ENCODE results near the gene RGS7.

The RGS7 gene

DNA sequence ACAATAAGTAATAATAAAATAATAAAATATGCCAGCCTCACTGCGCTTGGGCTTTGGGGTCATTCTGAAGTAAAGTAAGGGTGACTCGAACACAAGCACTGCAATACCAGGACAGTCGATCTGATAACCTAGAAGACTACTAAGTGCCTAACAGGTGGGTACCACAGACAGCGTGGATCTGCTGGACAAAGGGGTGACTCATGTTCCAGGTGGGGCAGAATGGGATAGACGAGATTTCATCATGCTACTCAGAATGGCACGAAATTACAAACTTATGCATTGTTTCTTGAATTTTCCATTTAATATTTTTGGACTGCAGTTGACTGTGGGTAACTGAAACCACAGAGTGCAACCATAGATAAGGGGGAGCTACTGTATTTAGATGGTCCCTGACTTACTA, 523.9 kb downstream of the RGS7 start:
- TF ChIP-seq EZH2phosphoT487 (IDR thresholded peaks at IDR 0.05; ENCODE audit: low read depth): no peak
- TF ChIP-seq, protein P1, sequence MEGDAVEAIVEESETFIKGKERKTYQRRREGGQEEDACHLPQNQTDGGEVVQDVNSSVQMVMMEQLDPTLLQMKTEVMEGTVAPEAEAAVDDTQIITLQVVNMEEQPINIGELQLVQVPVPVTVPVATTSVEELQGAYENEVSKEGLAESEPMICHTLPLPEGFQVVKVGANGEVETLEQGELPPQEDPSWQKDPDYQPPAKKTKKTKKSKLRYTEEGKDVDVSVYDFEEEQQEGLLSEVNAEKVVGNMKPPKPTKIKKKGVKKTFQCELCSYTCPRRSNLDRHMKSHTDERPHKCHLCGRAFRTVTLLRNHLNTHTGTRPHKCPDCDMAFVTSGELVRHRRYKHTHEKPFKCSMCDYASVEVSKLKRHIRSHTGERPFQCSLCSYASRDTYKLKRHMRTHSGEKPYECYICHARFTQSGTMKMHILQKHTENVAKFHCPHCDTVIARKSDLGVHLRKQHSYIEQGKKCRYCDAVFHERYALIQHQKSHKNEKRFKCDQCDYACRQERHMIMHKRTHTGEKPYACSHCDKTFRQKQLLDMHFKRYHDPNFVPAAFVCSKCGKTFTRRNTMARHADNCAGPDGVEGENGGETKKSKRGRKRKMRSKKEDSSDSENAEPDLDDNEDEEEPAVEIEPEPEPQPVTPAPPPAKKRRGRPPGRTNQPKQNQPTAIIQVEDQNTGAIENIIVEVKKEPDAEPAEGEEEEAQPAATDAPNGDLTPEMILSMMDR (IDR thresholded peaks at IDR 0.05; ENCODE audit: low read depth, low read length): no peak
- Histone ChIP-seq H3K9ac (ENCODE audit: low read length) (no peak overlapping the region), H3K9me3 (ENCODE audit: insufficient read depth, low read length) (no peaks in the 10 kb centered on the region), H3K79me2 (ENCODE audit: low read length) (no peaks in the 10 kb centered on the region), H3K36me3 (replicated peaks; ENCODE audit: low read depth, low read length) (no peaks in the 10 kb centered on the region), H2AFZ (ENCODE audit: low read depth, low read length) (no peak overlapping the region), H3K27me3 (ENCODE audit: low read depth, low read length) (peaks cover 17% of the 10 kb centered on the region), H3K4me3 (ENCODE audit: low read length) (no peak overlapping the region), H3K4me1 (ENCODE audit: low read length) (no peaks in the 10 kb centered on the region), H4K20me1 (ENCODE audit: insufficient read depth, low read length) (no peaks in the 10 kb centered on the region), H3K27ac (ENCODE audit: low read length) (no peak overlapping the region), H3K4me2 (ENCODE audit: low read length) (no peak overlapping the region)

DNA sequence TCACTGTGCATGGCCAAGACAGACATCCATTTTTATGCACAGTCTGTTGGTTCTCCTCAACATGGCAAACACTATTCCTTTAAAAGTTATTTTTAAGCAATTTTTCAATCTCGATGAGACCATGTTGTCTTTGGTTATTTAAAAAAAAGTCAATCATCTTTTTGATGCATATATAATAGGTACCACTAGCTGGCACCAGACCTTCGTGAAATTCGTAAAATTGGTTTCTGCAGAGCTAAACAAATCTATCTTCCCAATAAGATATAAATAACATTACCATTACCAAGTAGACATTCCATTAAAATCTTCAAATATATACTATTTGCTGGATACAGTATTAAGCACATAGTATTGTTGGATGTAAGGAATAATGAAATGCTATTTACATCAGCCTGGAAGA, 525.1 kb downstream of the RGS7 start:
- Histone ChIP-seq H3K4me1 (ENCODE audit: low read length) (no peaks in the 10 kb centered on the region), H3K4me2 (ENCODE audit: low read length) (no peak overlapping the region), H3K27ac (ENCODE audit: low read length) (no peak overlapping the region), H4K20me1 (ENCODE audit: insufficient read depth, low read length) (no peaks in the 10 kb centered on the region), H3K27me3 (ENCODE audit: low read depth, low read length) (peaks cover 17% of the 10 kb centered on the region), H3K79me2 (ENCODE audit: low read length) (no peaks in the 10 kb centered on the region), H3K36me3 (replicated peaks; ENCODE audit: low read depth, low read length) (no peaks in the 10 kb centered on the region), H3K9ac (ENCODE audit: low read length) (no peak overlapping the region), H3K9me3 (ENCODE audit: insufficient read depth, low read length) (no peaks in the 10 kb centered on the region), H3K4me3 (ENCODE audit: low read length) (no peak overlapping the region), H2AFZ (ENCODE audit: low read depth, low read length) (no peak overlapping the region)
- no peak for TF ChIP-seq EZH2phosphoT487 (IDR thresholded peaks at IDR 0.05; ENCODE audit: low read depth)
- TF ChIP-seq, protein P1 (IDR thresholded peaks at IDR 0.05; ENCODE audit: low read depth, low read length): peak; percentile 32

DNA sequence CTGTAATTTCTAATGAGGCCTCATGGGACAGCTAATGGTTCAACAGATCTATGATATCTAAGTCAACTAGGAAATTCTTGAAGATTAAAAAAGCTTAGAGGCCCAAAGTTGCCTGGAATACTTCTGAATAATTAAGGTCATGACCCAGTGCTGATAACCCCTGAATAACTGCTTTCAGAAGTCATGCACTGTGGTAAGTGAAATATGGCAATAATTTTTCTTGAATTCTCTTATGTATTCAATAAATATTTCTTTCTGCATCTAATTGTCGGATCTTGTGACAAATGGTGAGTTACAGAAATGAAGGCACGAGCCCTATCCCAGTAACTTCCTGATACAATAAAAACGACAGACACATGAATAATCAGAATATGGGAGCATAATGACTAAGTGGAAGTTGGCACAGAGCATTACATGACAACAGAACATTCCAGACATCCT, 525.8 kb downstream of the RGS7 start:
- Histone ChIP-seq H3K27me3 (ENCODE audit: low read depth, low read length) (peaks cover 17% of the 10 kb centered on the region), H3K9me3 (ENCODE audit: insufficient read depth, low read length) (no peaks in the 10 kb centered on the region), H3K4me3 (ENCODE audit: low read length) (no peak overlapping the region), H3K79me2 (ENCODE audit: low read length) (no peaks in the 10 kb centered on the region), H3K4me2 (ENCODE audit: low read length) (no peak overlapping the region), H3K4me1 (ENCODE audit: low read length) (no peaks in the 10 kb centered on the region), H3K27ac (ENCODE audit: low read length) (no peak overlapping the region), H4K20me1 (ENCODE audit: insufficient read depth, low read length) (no peaks in the 10 kb centered on the region), H3K9ac (ENCODE audit: low read length) (no peak overlapping the region), H3K36me3 (replicated peaks; ENCODE audit: low read depth, low read length) (no peaks in the 10 kb centered on the region), H2AFZ (ENCODE audit: low read depth, low read length) (no peak overlapping the region)
- TF ChIP-seq, protein P1 (IDR thresholded peaks at IDR 0.05; ENCODE audit: low read depth, low read length): no peak
- no peak for TF ChIP-seq EZH2phosphoT487 (IDR thresholded peaks at IDR 0.05; ENCODE audit: low read depth)

DNA sequence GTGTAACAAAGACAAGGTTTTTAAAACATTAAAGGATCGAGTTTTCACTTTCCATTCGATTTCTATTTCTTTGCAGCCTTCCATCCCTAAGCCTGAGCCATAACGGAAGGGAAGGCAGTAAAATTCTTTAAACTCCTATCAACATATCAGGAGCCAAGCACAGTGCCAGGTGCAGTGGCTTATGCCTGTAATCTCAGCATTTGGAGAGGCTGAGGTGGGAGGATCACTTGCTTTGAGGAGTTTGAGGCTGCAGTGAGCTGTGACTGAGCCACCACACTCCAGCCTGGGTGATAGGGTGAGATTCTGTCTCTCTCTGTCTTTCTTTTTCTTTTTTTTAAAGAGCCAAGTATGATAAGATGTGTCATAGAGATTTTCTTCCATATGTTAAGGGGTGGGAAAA, 527.5 kb downstream of the RGS7 start:
- Histone ChIP-seq H4K20me1 (ENCODE audit: insufficient read depth, low read length) (no peaks in the 10 kb centered on the region), H3K4me2 (ENCODE audit: low read length) (no peak overlapping the region), H2AFZ (ENCODE audit: low read depth, low read length) (no peak overlapping the region), H3K27me3 (ENCODE audit: low read depth, low read length) (peaks cover 17% of the 10 kb centered on the region), H3K79me2 (ENCODE audit: low read length) (no peaks in the 10 kb centered on the region), H3K4me3 (ENCODE audit: low read length) (no peak overlapping the region), H3K4me1 (ENCODE audit: low read length) (no peaks in the 10 kb centered on the region), H3K9ac (ENCODE audit: low read length) (no peak overlapping the region), H3K36me3 (replicated peaks; ENCODE audit: low read depth, low read length) (no peaks in the 10 kb centered on the region), H3K9me3 (ENCODE audit: insufficient read depth, low read length) (no peaks in the 10 kb centered on the region), H3K27ac (ENCODE audit: low read length) (no peak overlapping the region)
- TF ChIP-seq, protein P1 (IDR thresholded peaks at IDR 0.05; ENCODE audit: low read depth, low read length): no peak
- no peak for TF ChIP-seq EZH2phosphoT487 (IDR thresholded peaks at IDR 0.05; ENCODE audit: low read depth)

Measured in OCI-LY3 (cell line).